Activated effector memory CD4-positive, alpha-beta T cell treated with Interleukin-2 at 50 U/mL for 16 hours (primary cell): ENCODE data around the gene CORO2B.

Source experiments
- DNase-seq: peaks from one replicate; pipeline ENCODE4 v3.0.0-alpha.2; 2020

Gene CORO2B, protein sequence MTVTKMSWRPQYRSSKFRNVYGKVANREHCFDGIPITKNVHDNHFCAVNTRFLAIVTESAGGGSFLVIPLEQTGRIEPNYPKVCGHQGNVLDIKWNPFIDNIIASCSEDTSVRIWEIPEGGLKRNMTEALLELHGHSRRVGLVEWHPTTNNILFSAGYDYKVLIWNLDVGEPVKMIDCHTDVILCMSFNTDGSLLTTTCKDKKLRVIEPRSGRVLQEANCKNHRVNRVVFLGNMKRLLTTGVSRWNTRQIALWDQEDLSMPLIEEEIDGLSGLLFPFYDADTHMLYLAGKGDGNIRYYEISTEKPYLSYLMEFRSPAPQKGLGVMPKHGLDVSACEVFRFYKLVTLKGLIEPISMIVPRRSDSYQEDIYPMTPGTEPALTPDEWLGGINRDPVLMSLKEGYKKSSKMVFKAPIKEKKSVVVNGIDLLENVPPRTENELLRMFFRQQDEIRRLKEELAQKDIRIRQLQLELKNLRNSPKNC

DNA sequence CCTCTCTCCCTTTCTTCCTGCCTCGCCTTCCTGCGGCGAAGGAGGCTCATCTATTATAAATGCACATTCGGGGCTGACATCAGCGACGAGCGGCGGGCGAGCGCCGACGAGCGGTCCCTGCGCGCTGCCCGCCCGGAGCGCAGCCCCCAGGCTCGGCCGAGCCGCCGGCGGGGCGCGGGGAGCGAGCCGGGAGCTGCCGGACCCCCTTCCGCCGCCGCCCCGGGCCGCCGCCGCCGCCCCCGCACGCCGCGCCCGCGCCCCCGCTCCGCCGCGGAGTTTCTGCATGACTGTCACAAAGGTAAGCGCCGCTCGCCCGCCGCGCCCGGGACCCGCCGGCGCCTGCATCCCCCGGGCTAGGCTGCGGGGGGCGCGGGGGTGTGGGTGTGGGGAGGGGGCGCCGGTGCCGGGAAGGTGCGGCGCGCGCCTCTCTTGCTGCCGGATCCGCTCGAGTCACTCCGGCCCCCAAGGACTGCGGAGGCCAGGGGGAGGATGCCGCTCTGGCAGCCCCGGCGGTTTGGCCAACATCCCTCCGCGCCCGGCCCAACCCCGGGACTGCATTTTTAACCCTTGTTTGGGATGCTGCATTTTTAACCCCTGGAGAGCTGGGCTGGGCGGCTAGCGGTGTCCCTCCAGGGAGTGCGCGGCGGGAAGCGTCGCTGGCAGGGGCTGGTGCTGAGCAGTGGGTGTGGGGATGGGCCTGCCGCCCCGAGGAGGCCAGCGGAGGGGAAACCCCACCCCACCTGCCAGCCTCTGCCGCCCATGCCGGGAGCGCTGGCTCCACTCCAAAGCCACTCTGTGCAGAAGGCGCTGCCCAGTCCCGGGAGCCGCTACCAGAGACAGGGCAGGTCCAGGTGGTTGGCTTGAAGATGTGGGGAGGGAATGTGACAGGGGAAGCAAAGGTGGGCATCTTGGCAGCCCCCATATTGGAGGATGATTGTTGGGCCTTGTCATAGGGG is at the start of gene CORO2B:
TSS of gene CORO2B (plus strand) at position 14 of the 956 bp plus-strand sequence. CDS start at position 284, 270 bp downstream.
- no peak for DNase-seq

DNA sequence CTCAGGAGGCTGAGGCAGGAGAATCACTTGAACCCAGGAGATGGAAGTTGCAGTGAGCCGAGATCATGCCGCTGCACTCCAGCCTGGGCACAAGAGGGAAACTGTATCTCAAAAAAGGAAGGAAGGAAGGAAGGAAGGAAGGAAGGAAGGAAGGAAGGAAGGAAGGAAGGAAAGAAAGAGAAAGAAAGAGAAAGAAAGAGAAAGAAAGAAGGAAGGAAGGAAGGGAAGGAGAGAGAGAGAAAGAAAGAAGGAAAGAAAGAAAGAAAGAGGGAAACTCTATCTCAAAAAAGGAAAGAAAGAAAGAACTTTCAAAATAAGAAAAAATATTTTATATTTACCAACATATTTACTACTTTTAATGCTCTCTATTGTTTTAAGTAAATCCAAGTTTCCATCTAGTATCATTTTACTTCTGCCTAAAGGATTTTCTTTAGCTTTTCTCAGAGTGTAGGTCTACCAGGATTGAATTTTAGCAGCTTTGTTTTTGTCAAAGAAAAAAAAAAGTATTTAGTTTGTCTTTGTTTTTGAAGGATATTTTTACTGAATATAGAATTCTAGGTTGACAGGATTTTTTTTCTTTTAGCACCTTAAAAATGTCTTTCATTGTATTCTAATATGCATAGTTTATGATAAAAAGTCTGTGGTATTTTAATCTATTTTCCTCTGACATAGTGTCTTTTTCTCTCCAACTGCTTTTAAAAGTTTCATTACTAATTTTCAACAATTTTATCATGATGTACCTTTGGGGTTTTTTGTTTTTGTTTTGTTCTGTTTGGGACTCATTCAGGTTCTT is 47.2 kb upstream of the CORO2B start:
- DNase-seq, result no peak

DNA sequence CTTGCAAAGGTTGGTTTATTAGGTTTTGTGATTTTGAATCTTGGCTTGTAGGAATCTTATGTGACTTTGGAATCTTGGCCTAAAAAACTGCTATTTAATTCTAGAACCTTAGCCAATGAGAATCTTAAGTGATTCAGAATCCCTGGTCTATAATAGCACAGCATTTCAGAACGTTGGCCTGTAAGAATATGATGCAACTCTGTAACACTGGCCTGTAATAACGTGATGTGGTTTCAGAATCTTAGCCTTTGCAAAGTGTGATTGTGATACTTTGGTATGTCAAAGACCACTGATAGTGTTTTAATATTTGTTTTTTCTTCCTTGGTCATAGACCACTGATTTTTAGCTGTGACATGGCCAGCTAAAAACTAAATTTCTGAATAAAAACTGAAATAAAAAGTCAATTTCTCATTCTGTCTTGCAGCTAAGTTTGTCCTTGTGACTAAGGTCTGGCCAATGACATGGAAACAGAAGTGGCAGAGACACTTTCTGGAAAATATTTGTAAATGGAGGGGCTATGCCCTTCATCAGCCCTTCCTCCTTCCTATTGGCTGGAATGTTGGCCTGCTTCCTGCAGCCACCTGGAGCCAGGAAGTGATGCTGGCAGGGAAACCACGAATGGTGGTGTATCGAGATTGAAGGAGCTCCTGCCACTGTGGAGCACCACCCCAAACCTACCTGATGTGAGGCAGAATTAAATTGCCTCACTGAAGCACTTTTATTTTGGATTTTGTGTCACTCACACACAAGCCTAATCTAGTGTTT is 42.3 kb upstream of the CORO2B start:
- DNase-seq, result no peak

DNA sequence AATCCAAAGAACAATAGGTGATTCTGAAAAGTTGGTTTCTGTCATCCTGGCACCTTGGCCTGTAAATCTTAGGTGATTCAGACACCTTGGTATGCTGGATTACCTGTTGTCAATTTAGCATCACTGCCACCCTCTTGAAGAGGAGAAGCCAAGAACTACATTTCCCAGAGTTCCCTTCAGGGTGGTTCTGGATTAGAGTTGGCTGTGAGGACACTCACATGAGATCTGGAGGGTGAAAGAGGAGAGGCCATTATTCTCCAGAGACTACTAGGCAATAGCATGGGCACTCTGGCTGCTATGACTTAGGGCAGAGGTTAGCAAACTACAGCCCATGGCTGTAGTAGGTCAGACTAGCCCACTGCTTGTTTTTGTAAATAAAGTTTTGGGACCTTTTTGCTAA is 41.7 kb upstream of the CORO2B start:
- no peak for DNase-seq

DNA sequence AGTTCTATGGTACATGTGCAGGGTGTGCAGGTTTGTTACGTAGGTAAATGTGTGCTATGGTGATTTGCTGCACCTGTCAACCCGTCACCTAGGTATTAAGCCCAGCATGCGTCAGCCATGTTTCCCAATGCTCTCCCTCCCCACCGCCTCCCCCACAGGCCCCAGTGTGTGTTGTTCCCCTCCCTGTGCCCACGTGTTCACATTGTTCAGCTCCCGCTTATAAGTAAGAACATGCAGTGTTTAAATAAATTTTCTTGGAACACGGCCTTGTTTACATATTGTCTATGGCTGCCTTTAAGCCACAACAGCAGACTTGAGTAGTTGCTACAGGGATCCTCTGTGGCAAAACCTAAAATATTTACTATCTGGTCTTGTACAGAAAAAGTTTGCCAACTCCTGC is 41.3 kb upstream of the CORO2B start:
- no peak for DNase-seq

DNA sequence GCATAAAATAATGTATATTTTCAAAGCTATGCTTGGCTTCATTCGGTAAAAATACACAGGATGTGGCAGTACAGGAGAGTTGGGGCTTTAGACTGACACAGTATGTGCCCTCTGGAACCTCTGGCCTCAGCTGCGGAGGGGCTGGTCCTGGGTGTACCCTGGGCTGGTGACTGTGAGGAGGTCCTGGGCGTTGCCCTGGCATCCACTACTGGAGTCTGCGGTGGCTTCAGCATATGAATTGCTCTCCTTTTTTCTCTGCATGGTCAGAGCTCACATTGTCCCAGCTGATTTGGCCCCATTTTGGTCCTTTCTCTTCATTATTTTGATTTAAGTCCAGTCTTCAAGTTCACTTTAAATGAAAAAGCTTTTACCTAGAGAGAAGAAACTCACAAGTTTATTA is 40.5 kb upstream of the CORO2B start:
- DNase-seq, result no peak

DNA sequence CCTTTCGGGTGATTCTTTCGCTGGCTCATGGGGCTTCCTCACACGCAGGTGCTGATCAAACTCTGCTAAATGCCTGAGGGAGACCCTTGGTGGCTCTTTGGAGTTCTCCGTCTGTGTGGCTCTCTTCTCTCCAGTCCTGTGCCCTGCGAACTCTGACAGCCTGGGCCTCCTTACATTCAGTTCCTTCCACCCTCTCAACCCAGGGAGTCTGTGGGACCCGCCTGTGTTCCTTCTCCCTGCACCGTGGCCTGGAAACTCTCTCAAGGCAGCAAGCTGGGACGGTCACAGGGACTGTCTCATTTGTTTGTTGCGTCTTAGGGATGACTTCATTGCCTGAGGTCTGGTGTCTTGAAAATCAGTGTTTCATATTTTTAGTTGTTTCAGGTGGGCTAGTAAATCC is 37.0 kb upstream of the CORO2B start:
- no peak for DNase-seq

DNA sequence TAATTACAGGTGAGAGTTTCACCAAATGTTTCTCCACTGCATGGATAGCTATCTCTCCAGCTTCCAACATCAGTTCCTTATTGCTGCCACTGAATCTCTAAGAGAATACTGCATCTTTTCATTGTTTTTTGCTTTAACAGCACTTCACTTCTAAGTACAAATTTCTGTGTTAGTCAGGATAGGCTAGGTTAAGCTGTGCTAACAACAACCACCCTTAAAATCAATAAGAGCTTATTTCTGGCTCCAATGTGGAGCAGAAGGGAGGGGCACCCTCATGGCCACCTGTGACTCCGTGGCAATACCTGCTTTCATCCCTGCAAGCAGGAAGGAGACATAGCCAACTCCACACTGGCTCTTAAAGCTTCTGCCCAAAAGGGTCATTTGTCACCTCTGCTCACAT is 36.4 kb upstream of the CORO2B start:
- no peak for DNase-seq

DNA sequence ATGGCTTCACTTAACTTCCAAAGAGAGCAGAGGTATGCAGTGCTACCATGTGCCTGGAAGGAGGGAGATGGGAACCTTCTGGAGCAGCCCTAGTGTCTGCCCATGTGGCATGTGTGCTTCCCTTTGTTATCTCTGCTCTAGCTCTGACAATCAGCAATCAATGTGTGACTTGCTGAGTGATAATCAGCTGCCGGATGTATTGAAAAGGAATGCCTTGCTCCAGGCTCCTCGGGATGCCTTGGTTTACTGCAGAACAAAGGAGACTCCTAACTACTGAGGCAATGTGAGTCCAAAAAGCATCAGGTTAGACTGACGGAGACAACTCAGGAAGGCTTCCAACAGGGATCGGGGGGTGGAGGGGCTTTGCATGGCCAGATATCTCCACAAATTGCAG is 36.0 kb upstream of the CORO2B start:
- DNase-seq, result no peak

DNA sequence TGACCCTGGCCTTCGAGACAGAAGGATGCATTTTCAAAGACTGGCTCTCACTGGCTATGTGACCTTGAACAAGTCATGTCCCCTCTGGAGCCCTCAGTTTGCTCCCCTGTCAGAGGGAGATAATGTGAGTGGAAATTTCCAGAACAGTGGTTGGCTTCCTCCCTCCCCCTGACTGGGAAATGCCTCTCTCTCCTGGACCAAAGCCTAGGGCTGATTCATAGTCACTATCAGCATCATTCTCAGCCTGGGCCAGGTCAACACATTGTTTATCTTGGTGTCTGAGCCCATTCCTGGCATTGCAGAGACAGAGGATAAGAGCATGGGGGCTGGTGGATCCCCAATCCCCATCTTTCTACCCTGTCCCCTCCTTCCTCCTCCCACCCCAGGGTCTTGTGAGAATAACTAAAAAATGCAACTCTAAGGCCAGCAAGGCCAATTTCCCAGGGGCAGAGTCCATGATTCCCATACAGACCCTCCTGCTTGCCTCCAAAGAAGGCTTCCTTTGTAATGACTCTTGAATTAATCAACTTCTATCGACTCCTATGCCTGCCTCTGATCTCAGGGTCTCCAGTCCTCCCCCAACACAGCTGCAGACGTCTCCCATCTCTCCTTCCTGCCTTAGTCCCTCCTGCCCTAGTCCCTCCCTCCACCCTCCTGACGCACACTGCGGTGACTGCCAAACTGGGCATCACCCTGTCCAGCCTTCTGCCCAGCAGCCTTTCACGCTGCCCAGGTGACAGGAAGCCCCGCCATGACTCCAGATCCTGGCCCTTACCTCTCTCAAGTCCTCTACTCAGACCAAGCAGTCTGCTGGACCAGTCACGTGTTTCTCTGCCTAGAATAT is 35.4 kb upstream of the CORO2B start:
- no peak for DNase-seq

DNA sequence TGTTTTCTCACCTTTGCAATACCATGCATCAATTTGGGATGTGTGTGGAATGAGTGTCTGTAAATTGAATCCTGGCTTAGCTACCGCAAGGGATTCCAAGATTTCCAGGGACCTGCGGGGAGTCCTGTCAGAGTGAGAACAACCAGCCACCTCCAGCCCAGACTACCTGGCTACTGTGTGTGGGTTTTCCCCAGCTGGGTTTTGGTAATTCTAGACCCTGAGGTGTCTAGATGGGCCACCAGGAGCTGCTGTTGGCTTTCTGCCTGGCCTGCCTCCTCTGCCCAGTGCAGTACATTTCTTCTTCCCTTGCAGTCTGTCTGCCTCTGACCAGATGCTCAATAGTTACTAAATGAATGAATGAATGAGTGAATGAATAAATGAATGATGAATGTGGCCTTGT is 32.5 kb upstream of the CORO2B start:
- DNase-seq, result no peak

DNA sequence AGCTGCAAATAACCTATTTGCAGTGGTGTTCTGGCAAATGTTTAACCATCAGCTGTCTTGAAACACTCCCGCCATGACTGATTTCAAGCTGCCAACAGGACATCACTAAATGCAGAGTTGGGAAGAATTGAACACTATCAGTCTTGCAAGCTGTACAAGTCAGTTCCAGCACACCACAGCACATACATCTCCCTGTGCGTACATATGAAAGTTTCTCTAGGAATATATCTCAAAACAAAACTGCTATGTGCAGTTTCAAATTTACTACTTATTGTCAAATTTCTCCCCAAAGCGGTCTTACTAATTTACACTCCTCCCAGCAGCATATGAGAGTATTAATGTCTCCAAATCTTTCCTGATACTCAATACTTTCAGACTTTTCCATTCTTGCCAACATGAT is 30.4 kb upstream of the CORO2B start:
- DNase-seq, result no peak

DNA sequence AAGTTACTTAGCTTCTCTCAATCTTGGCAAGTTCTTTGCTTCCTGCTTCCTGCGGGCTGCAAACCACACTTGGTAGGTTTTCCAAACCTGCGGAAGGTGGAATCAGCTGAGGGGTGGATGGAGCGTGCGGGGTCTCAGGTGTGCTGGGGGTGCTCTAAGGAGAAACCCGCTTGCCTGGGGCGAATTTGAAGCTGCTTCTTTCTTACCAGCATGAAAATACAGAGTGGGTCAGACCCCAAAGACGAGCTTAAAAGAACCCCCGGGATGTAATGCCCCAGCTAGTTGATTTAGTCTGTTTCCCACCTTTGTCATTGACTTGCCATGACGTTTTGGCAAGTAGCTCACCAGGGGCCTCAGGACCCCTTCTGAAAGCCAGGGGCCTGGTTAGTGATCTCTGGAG is 28.8 kb upstream of the CORO2B start:
- DNase-seq, result no peak

DNA sequence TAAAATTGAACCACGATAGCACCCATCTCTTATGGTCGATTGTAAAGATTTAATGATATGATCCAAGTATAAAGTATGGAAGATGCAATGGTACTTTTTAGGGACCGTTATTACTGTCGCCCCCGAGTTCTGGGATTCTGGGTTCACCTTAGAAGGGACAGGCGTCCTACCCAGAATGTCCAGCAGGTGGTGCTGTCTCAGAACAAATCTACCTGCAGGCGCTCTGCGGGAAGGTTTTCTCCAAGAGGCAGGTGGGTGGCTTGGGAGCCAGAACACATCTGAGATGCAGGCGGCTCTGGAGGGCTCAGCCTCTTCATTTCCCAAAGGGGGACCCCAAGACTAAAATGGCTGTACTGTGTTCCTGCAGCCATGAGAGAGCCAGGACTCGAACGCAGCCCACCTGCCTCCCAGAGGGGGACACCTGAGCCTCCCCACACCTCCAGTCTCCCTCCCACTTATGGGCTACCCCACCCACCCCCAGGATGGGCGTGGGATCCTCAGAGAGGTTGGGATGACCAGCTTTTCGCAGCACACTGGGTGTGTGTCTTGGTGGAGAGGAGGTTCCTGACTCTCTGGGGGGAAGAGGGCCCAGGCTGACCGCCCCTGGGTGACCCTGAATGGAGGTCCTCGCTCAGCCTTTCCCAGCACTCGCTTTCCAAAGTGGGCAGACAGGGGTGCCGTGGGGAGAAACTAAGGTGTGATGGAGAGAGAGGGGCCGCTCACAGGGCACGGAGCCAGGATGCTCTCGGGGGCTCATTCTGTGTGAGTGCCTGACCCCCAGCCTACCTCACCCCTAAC is 28.1 kb upstream of the CORO2B start:
- DNase-seq, result peak; percentile 48

DNA sequence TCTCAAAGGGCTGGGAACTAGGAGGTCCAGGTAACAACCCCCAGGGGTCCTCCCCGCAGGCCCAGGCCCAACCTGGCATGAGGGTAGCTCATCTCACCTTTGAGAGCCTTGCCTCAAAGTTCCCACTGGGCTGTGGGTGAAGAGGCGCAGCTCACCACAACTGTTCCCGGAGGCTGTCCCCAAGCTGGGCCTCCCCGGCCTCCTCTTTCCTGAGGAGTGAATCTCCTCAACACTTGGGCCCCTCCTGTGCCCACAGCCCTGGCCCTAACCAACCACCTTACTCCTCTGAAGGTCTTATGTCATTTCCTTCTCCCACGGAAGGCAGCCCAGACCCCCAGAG is 27.5 kb upstream of the CORO2B start:
- no peak for DNase-seq

DNA sequence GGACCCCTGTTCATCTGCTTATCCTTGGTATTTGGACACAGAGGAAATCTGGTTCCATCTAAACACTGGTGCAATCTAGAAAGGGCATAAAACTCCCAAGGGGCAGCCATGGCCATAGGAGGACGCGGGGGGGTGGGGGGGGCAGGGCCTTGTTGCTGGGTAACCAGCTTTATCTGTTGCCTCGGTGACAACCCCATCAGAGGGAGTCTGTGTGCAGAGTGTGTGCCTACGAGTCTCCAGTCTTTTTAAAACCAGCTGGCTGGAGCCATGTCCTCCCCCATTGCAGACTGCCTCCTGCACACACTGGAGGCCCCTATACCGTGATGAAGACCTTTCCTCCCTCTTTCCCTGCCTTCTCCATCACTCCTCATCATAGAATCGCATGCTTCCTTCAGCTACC is 26.4 kb upstream of the CORO2B start:
- DNase-seq, result no peak

DNA sequence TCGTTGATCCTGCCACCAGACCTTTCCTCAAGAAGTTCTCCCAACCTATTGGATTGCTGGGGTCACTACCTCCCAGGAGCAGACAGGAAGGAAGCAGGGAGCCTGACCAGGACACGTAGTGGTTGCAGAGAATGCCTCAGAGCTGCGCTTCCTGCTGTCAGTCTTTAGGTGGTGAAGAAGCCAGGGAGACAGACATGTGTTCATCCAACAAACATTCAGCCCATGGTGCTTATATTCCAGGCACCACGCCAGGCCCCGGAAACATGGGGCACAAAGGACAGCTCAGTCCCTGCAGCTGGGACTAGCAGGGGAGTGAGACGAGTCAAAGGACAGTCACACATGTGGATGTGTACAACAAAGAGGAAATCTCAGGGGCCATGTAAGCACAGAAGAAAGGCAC is 26.0 kb upstream of the CORO2B start:
- DNase-seq, result no peak

DNA sequence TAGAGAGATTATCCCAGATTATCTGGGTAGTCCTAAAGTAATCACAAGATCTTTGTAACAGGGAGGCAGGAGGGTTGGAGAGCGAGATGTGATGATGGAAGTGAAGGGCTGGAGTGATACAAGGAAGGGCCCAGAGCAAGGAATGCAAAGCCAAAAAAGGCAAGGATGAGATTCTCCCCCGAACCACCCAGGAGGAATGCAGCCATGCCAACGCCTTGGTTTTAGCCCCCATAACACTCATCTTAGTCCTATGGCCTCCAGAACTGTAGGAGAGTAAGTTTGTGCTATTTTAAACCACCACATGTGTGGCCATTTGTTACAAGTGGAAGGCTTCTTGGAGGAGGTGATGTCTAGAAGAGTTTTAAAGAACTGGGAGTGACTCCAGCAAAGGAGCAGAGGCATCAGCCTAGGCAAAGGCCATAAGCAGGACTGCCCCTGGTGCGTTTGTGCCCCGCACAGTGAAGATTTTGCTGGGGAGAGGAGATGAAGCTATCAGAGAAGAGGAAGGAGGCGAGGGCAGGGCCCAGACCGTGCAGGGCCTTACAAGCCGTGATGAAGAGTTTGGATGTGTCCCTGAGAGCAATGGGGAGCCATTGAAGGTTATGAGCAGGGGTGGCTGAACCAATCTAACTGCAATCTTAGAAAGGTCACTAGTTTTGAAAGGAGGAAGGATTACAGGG is 25.3 kb upstream of the CORO2B start:
- no peak for DNase-seq

DNA sequence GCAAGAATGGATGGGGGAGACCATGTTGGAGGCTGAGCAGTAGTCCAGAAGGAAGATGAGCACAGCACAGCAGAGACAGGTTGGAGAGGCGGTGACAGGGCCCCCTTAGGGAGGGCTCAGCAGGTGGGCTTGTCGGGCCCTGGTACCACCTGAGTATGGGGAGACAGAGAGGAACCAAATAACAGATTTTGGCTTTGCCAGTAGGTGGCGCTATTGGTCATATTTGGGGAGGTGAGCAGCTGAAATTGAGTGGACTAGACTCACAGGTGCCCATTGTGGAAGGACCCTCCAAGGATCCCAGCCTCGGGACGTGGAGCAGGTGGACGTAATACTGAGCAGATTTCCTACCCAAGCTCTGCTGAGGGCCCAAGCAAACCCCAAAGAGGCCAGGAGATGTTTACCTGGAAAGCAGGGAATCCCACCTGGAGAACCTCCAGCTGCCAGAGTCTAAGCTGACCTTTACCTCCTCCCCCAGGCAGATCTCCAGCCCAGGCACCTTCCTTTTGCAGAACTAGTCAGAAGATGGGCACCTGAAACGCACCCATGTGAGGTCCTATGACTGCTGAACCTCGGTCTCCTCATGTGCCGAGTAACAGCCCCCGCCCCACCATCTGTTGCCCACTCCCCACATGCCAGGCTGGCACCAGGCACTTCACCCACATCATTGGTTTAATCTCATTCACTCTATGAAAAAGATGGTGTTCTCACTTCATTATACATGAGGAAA is 24.6 kb upstream of the CORO2B start:
- DNase-seq, result peak; percentile 13
